Measurements from ENCODE around the gene SH3RF3.

DNA sequence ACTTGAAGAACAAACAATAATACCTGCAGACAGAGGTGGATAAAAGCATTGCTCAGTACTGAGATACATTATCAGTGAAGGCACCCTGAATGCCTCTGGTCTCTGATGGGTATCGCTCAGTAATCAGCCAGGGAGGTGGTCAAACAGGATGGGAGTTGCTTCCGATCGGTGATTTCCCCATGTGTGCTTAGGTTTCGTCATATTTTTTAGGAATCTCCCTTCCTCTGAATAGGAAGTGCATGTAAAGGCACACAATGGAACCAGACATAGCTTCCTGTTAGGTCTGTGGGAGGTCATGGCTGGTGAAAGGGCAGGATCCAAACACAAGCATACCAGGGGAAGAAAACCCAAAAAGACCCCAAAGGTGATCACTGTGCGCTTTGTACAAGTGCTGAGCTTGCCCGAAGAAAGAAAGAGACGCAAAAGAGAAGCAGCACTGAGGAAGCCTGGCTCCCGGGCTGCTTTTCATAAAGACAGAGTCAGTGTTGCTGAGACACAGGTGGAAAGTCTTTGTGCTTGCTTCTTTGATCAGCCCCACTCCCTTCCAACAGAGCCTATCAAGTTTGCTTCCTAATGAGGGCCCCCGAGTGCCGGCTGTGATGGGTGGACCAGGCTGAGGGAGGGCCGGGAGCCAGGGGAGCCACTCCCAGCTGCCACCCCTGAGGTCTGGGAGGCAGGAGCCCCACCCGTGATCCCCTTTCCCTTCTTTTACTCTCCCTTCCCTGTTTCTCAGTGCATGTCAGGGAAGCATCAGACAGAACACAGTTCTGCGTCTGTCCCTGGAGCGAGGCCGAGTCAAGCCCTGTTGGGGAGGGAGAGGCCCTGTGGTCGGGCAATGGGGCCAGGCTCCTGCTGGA, 138.2 kb downstream of the SH3RF3 start:
- TF ChIP-seq EZH2 (IDR thresholded peaks at IDR 0.05; ENCODE audit: low read length, missing control alignments) (no peak), CTCF (conservative IDR thresholded peaks at IDR 0.05 in 1 of 2, IDR thresholded peaks at IDR 0.05 in 1 of 2; ENCODE audit: low read depth in 1 of 2, low read length in 2 of 2) (no peak)

Data from fibroblast of lung (primary cell).